Endothelial cell of umbilical vein (primary cell): ENCODE data around the gene AADACL4. TPM values are rescaled to one million over a fixed set of nuclear protein-coding genes. Genes with fewer than 3 reads are reported as not detected.

Source experiments
- BruUV-seq: library from RNA; stranded (reverse); fragments of 400-500 nt; replicated peaks from 2 replicates; lab custom pipeline; 2021; lab: Mats Ljungman, UMichigan
- CTCF ChIA-PET: fragments of 300-600, 350-600 bp; sonication (Branson Sonifier 250); formaldehyde crosslinking; loops from one replicate; lab custom pipeline; 2021; ENCODE audit warnings: antibody characterized with exemption, inconsistent platforms; lab: Charles Lee
- POLR2A ChIA-PET: fragments of 300-600, 350-600 bp; sonication (Branson Sonifier 250); formaldehyde crosslinking; loops from one replicate; lab custom pipeline; 2021; ENCODE audit warnings: antibody characterized with exemption, inconsistent platforms; lab: Charles Lee
- DNase-seq: peaks from one replicate; pipeline ENCODE4 v3.0.0-alpha.2; 2011; ENCODE audit warnings: low read depth, low spot score
- FAIRE-seq: peaks from 2 replicates; lab custom pipeline; 2011; peaks lifted over from hg19 to GRCh38; lab: Jason Lieb, UNC
- H2AFZ ChIP-seq: 2 replicates; pipeline ENCODE4 v1.6.0; 2012; ENCODE audit warnings: low read depth, low read length, control low read depth, inconsistent platforms
- H3K27ac ChIP-seq: 2 replicates; pipeline ENCODE4 v1.5.1; 2011; ENCODE audit warnings: low read depth, mild to moderate bottlenecking, control low read depth, low read length, moderate library complexity; ENCODE audit not compliant: insufficient read depth
- H3K27me3 ChIP-seq, 2 experiments: 2 replicates each; pipeline versions ENCODE4 v1.6.0 to v1.6.1; 2011; ENCODE audit warnings: low read length in 2 of 2, mixed read lengths in 1 of 2; ENCODE audit not compliant: control insufficient read depth in 2 of 2, insufficient read depth in 2 of 2
- H3K36me3 ChIP-seq, 2 experiments: 2 replicates in 1 of 2; 3 replicates in 1 of 2; pipeline ENCODE4 v1.5.1; 2011; ENCODE audit warnings: low read length in 2 of 2, mild to moderate bottlenecking in 1 of 2, moderate library complexity in 1 of 2; ENCODE audit not compliant: control insufficient read depth in 2 of 2, insufficient read depth in 2 of 2; ENCODE audit errors: extremely low read depth in 1 of 2
- H3K4me1 ChIP-seq: 3 replicates; pipeline ENCODE4 v1.5.1; 2011; ENCODE audit warnings: mild to moderate bottlenecking, low read length; ENCODE audit not compliant: control insufficient read depth, insufficient read depth; ENCODE audit errors: extremely low read depth
- H3K4me2 ChIP-seq: 2 replicates; pipeline ENCODE4 v1.6.1; 2011; ENCODE audit warnings: low read length, control low read depth, mixed read lengths; ENCODE audit not compliant: insufficient read depth
- H3K4me3 ChIP-seq, 3 experiments: fragments of 200-600 bp in 1 of 3; sonication (generic), shearing (Covaris generic) in 1 of 3; replicated peaks in 1 of 3; 2 replicates each; pipeline ENCODE4 v1.5.1; 2011 to 2016; ENCODE audit warnings: control low read depth in 3 of 3, low read length in 3 of 3, mild to moderate bottlenecking in 2 of 3, inconsistent platforms in 1 of 3, low read depth in 1 of 3, moderate library complexity in 1 of 3; ENCODE audit not compliant: insufficient read depth in 1 of 3
- H3K79me2 ChIP-seq: 2 replicates; pipeline ENCODE4 v1.6.0; 2012; ENCODE audit warnings: low read length, inconsistent platforms; ENCODE audit not compliant: control insufficient read depth, insufficient read depth
- H3K9ac ChIP-seq: replicated peaks from 2 replicates; pipeline ENCODE3; 2011; ENCODE audit warnings: low read length, control low read depth; ENCODE audit not compliant: insufficient read depth; ENCODE audit errors: extremely low read depth
- H3K9me1 ChIP-seq: replicated peaks from 3 replicates; pipeline ENCODE4 v1.6.0; 2011; ENCODE audit warnings: mild to moderate bottlenecking, low read length; ENCODE audit not compliant: control insufficient read depth, insufficient read depth; ENCODE audit errors: extremely low read depth
- H3K9me3 ChIP-seq: replicated peaks from 2 replicates; pipeline ENCODE4 v1.5.1; 2012; ENCODE audit warnings: low read length, inconsistent platforms; ENCODE audit not compliant: control insufficient read depth, insufficient read depth
- H4K20me1 ChIP-seq: replicated peaks from 2 replicates; pipeline ENCODE3; 2011; ENCODE audit warnings: mild to moderate bottlenecking, low read length; ENCODE audit not compliant: control insufficient read depth, insufficient read depth; ENCODE audit errors: extremely low read depth
- EZH2 ChIP-seq: IDR thresholded peaks from 2 replicates; pipeline ENCODE4 v1.6.1; 2012; ENCODE audit warnings: borderline replicate concordance, low read depth, mild to moderate bottlenecking, moderate library complexity, low read length, inconsistent platforms; ENCODE audit not compliant: severe bottlenecking
- FOS ChIP-seq: IDR thresholded peaks from 2 replicates; pipeline ENCODE4 v1.6.1; 2011; ENCODE audit warnings: mild to moderate bottlenecking, low read length, moderate library complexity, borderline replicate concordance; ENCODE audit not compliant: insufficient read depth
- GATA2 ChIP-seq: IDR thresholded peaks from 2 replicates; pipeline ENCODE4 v1.7.0; 2011; ENCODE audit warnings: low read depth, mild to moderate bottlenecking, moderate library complexity, mixed read lengths, low read length; ENCODE audit not compliant: insufficient read length, insufficient read depth
- JUN ChIP-seq: IDR thresholded peaks from 2 replicates; pipeline ENCODE4 v1.6.1; 2011; ENCODE audit warnings: borderline replicate concordance, low read depth; ENCODE audit not compliant: insufficient read length, insufficient read depth
- MYC ChIP-seq: IDR thresholded peaks from one replicate; pipeline ENCODE4 v1.6.1; 2011; ENCODE audit warnings: mild to moderate bottlenecking, low read depth, low read length
- POLR2A ChIP-seq: IDR thresholded peaks from 2 replicates; pipeline ENCODE4 v1.6.1; 2012; ENCODE audit warnings: low read depth, mild to moderate bottlenecking, control low read depth, low read length
- POLR2AphosphoS5 ChIP-seq: IDR thresholded peaks from 2 replicates; pipeline ENCODE4 v1.6.1; 2012; ENCODE audit warnings: low read depth, mild to moderate bottlenecking, control low read depth, low read length, moderate library complexity; ENCODE audit not compliant: insufficient read depth
- dilution Hi-C: fragments of 300-500 bp; cut with MboI; formaldehyde crosslinking; loops from one replicate; pipeline ENCODE4 v1.15.0; 2019; ENCODE audit warnings: low sequenced_read_pairs; ENCODE audit not compliant: extremely low pct_ligation_motif_present
- intact Hi-C: fragments of 100-400 bp; cut with micrococcal nuclease; formaldehyde crosslinking; loops from one replicate; pipeline ENCODE4 v1.10.0; 2022
- polyA plus RNA-seq, 4 experiments: library from polyadenylated mRNA; depleted of rRNA in 3 of 4; stranded (reverse) in 3 of 4; unstranded in 1 of 4; fragments of >200 nt; gene quantifications; 2 replicates each; pipeline versions ENCODE4 v1.2.1 to v1.2.3, GENCODE V29; 2011 to 2012; ENCODE audit warnings: missing spikeins in 1 of 4
- total RNA-seq: library from RNA; stranded (reverse); gene quantifications from 2 replicates; pipeline ENCODE4 v1.2.3, GENCODE V29; 2021
- TF ChIP-seq, protein P1 (sequence below): IDR thresholded peaks from 2 replicates; pipeline ENCODE4 v1.6.1; 2011; ENCODE audit not compliant: insufficient read depth, insufficient read length
- TF ChIP-seq, protein P2 (sequence below), 2 donors: IDR thresholded peaks; 1 replicate in 1 of 2; 2 replicates in 1 of 2; pipeline ENCODE4 v1.5.1; 2011; ENCODE audit warnings: low read length in 2 of 2, mild to moderate bottlenecking in 2 of 2, moderate library complexity in 2 of 2, control low read depth in 1 of 2, inconsistent platforms in 1 of 2, low read depth in 1 of 2; ENCODE audit not compliant: insufficient read depth in 1 of 2; ENCODE audit errors: extremely low read depth in 1 of 2

The AADACL4 gene
- total and polyA plus RNA-seq, 2 donors (not counting 3 experiments of a cell fraction or from before 2014, with no cell fraction given): not detected

DNA sequence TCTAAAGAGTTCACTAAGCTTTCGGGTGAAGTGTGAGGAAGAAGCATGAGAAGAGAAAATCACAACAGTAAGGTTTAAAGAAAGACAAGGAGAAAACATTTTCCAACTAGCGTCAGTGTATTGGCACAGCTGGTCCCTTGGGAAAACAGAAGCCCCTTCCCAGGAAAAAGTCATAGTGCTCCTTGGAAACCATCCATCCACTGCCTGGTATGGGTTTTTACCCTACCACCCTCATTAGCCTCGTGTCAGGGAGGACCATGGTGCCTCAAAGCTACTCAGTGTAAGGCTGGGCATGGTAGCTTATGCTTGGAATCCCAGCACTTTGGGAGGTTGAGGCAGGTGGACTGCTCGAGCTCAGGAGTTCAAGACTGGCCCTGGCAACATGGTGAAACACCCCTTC, 12.7 kb downstream of the AADACL4 start:
- H3K27ac ChIP-seq: no peak overlapping the region
- no peaks in the 10 kb centered on the region for H3K4me1 ChIP-seq
- no peaks in the 10 kb centered on the region for H3K79me2 ChIP-seq
- TF ChIP-seq POLR2A: no peak
- no peak for TF ChIP-seq FOS
- no peak for TF ChIP-seq JUN
- no peak for TF ChIP-seq GATA2
- TF ChIP-seq, protein P1, sequence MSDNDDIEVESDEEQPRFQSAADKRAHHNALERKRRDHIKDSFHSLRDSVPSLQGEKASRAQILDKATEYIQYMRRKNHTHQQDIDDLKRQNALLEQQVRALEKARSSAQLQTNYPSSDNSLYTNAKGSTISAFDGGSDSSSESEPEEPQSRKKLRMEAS: no peak
- TF ChIP-seq, protein P2, sequence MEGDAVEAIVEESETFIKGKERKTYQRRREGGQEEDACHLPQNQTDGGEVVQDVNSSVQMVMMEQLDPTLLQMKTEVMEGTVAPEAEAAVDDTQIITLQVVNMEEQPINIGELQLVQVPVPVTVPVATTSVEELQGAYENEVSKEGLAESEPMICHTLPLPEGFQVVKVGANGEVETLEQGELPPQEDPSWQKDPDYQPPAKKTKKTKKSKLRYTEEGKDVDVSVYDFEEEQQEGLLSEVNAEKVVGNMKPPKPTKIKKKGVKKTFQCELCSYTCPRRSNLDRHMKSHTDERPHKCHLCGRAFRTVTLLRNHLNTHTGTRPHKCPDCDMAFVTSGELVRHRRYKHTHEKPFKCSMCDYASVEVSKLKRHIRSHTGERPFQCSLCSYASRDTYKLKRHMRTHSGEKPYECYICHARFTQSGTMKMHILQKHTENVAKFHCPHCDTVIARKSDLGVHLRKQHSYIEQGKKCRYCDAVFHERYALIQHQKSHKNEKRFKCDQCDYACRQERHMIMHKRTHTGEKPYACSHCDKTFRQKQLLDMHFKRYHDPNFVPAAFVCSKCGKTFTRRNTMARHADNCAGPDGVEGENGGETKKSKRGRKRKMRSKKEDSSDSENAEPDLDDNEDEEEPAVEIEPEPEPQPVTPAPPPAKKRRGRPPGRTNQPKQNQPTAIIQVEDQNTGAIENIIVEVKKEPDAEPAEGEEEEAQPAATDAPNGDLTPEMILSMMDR (IDR thresholded peaks at IDR 0.05; ENCODE audit: extremely low read depth in 1 of 2, insufficient read depth in 1 of 2, low read depth in 1 of 2, low read length in 2 of 2): no peak
- TF ChIP-seq MYC: no peak
- no peak for TF ChIP-seq EZH2
- no peak for TF ChIP-seq POLR2AphosphoS5
- H3K9me1 ChIP-seq: no peaks in the 10 kb centered on the region
- H4K20me1 ChIP-seq: no peaks in the 10 kb centered on the region
- no peak overlapping the region for H3K9ac ChIP-seq
- H3K36me3 ChIP-seq: no peaks in the 10 kb centered on the region
- FAIRE-seq: no peak
- POLR2A ChIA-PET: interaction anchor here (0.7 kb wide), 1 partner anchor 70 kb away, joined by 3 read pairs; no protein-coding TSS in a partner anchor
- CTCF ChIA-PET: interaction anchor here (0.9 to 6.0 kb wide), 6 partner anchors 10 to 532 kb away, joined by 3 to 165 read pairs (median 24); no protein-coding TSS in a partner anchor
- no peak overlapping the region for H3K4me3 ChIP-seq
- dilution Hi-C loops: no loop called here
- no peak for DNase-seq
- intact Hi-C loops: no loop called here
- no TSS peak for BruUV-seq
- no peaks in the 10 kb centered on the region for H3K9me3 ChIP-seq
- H2AFZ ChIP-seq: no peak overlapping the region
- no peaks in the 10 kb centered on the region for H3K27me3 ChIP-seq
- no peak overlapping the region for H3K4me2 ChIP-seq
